Measurements from ENCODE around the gene COX7A2. TPM values are rescaled to one million over a fixed set of nuclear protein-coding genes. Genes with fewer than 3 reads are reported as not detected.

The COX7A2 gene
- total RNA-seq, 1 experiment from 2014 or later = 516 TPM

GRCh38 chr6:75199889-75200288 lies 43.7 kb downstream of the COX7A2 start:
- no peak overlapping the region for H2BK15ac ChIP-seq (ENCODE audit: low read depth, low read length)
- H3K4me2 ChIP-seq (ENCODE audit: insufficient read depth, insufficient read length, low read length) = no peak overlapping the region
- H3K27me3 Mint-ChIP-seq (ENCODE audit: low read depth) = peaks cover 55% of the 10 kb centered on the region
- H2BK12ac ChIP-seq (ENCODE audit: insufficient read length, low read depth, low read length) = no peak overlapping the region
- no peak overlapping the region for H3K27ac ChIP-seq (ENCODE audit: insufficient read length, low read depth, low read length)
- H3K4me3 Mint-ChIP-seq = no peak overlapping the region
- H2BK120ac ChIP-seq (ENCODE audit: low read depth, low read length, poor library complexity, severe bottlenecking) = no peak overlapping the region
- no peak overlapping the region for H3K56ac ChIP-seq (ENCODE audit: insufficient read length, low read depth, low read length)
- H3K4ac ChIP-seq (ENCODE audit: low read depth, low read length) = no peak overlapping the region
- DNase-seq = no peak
- no peaks in the 10 kb centered on the region for H3K9me3 ChIP-seq (ENCODE audit: control insufficient read depth, low read depth, low read length)
- no peak overlapping the region for H3K9ac ChIP-seq (ENCODE audit: extremely low read depth, insufficient read length, low read length)
- no CpG with 5 or more reads among the region's 3 CpGs for WGBS (ENCODE audit: extremely low coverage, insufficient read length, low lambda C conversion rate)
- H2BK5ac ChIP-seq (ENCODE audit: insufficient read length, low read length) = no peak overlapping the region
- H4K5ac ChIP-seq (ENCODE audit: insufficient read length, low read depth, low read length) = no peak overlapping the region
- peaks cover 22% of the 10 kb centered on the region in 2 experiments for H3K4me1 Mint-ChIP-seq
- no peak for TF ChIP-seq CTCF (conservative IDR thresholded peaks at IDR 0.05)
- H3K23me2 ChIP-seq (ENCODE audit: insufficient read length, low read depth, low read length, poor library complexity, severe bottlenecking) = peaks cover 15% of the 10 kb centered on the region
- H4K8ac ChIP-seq (replicated peaks; ENCODE audit: insufficient read length, low read depth, low read length) = no peak overlapping the region
- no peak overlapping the region for H2AK5ac ChIP-seq (ENCODE audit: insufficient read length, low read length)
- H2AFZ ChIP-seq (ENCODE audit: low read length) = no peak overlapping the region
- H2BK20ac ChIP-seq (ENCODE audit: low read depth, low read length, poor library complexity, severe bottlenecking) = no peak overlapping the region
- no peaks in the 10 kb centered on the region for H4K20me1 ChIP-seq (ENCODE audit: control insufficient read depth, insufficient read depth, insufficient read length)
- H3K23ac ChIP-seq (ENCODE audit: insufficient read length, low read depth, low read length) = no peak overlapping the region
- no peak overlapping the region for H4K91ac ChIP-seq (ENCODE audit: insufficient read length, low read depth, low read length)
- no peaks in the 10 kb centered on the region for H3K36me3 Mint-ChIP-seq (ENCODE audit: insufficient read depth in 1 of 3, low read depth in 3 of 3)
- no peaks in the 10 kb centered on the region for H3K79me1 ChIP-seq (ENCODE audit: insufficient read depth, low read depth, low read length, poor library complexity, severe bottlenecking)
- no peak overlapping the region for H3K27ac Mint-ChIP-seq
- H3K18ac ChIP-seq (ENCODE audit: insufficient read length, low read depth, low read length) = no peak overlapping the region
- H3K27me3 ChIP-seq (ENCODE audit: insufficient read depth, low read length) = peaks cover 24% of the 10 kb centered on the region
- H3K14ac ChIP-seq (ENCODE audit: insufficient read depth, low read length) = no peak overlapping the region
- no peaks in the 10 kb centered on the region for H3K4me1 ChIP-seq (ENCODE audit: insufficient read depth, low read length)
- H3K9me3 Mint-ChIP-seq = no peaks in the 10 kb centered on the region; a peak in 2 of 5 replicates
- H3T11ph ChIP-seq (ENCODE audit: low read length) = no peak overlapping the region
- no peaks in the 10 kb centered on the region for H3K79me2 ChIP-seq (ENCODE audit: insufficient read depth, low read length)
